HL-60/S4 (cell line): ENCODE measurements around the gene ARSG.

Experiments used
- in situ Hi-C: fragments of 300-500 bp; cut with MboI; formaldehyde crosslinking; loops from 2 replicates; pipeline ENCODE4 v1.14.3; 2022; ENCODE audit warnings: low sequenced_read_pairs

The ARSG gene

DNA sequence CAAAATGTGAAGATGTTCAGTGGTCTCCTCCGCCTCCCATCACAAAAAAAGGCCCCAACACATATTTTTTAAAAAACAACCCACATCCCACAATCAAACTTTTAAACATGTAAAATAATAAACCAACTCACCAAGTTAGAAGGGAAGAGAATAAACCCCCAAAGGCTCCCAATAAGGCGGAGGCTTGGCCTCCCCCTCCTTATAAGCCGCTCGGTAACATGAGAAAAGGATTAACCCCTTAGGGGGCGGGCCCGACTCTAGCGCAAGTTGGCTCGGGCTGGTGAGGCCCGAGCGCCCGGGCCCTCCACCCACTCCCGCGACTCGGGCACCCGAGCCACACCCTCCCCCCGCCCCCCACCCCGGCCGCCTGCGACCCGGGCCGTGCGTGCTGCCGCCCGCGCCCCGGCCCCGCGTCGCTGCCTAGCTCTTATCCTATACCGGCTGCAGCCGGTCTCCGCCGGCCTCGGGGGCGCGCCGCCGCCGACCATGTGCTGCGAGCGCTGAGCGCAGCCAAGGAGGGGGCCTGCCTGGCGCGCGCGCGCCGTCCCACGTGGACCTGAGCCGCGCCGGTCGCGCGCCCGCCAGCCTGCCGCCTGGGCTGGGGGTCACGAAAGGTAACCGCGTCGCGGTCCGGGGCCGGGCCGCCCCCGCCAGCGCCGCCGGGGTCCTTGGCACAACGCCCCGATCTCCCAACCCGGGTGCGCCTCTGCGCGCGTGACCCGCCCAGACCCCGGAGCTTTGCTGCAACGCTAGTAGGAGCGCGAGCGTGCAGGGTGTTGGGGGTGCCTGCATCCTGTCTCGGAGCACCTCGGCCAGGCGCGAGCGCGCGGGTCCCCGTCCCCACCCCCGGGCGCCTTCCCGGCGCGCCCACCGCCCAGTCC, at the start of gene ARSG, which contains the start of gene SLC16A6:
ARSG (plus strand) TSS at position 541 of the 881 bp plus-strand sequence. CDS start 15,999 bp downstream, outside the sequence.
SLC16A6 (minus strand) TSS at position 173 of the 881 bp plus-strand sequence. CDS start 12,807 bp downstream, outside the sequence.
- in situ Hi-C loops: no loop called here

GRCh38 chr17:68246271-68247028, 44.8 kb upstream of the ARSG start:
- in situ Hi-C loops: no loop called here

DNA sequence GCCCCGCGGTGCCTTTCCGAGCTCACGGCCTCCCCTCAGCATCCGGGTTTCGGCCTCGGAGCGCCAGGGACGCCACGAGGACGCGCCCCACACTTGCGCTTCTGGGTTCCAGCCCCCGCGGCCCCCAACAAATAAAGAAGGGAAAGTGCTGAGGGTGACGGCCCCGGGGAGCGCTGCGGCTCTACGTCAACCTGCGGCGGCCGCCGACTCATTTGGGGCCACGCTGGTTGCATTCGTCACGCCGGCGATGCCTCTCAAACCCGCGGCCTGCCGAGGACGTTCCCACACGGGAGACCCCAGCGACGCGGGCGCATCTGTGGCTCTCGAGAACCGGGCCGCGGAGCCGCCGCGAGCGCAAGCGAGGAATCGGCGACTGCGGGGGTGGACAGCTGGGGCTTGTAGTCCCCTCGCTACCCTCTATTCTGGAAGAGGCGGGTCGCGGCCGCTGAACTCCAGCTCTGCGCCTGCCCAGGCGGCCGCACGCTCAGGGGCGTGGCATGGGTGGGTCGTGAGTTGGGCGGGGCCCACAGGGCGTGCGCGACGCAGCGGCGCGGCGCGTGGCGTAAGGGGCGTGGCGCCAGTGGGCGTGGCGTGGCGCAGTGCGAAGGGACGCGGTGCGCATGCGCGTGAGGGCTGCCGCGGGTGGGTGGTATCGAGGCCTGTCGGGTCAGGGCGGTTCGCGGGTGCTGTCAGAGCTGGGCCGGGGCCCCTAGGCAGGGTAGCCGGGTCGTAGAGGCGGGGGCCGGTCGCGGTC, 43.7 kb upstream of the ARSG start, which contains the start of gene AMZ2:
AMZ2 (plus strand) TSS at position 599 of the 754 bp plus-strand sequence. CDS start 2,145 bp downstream, outside the sequence.
- in situ Hi-C loops: no loop called here

GRCh38 chr17:68248199-68248825, 43.0 kb upstream of the ARSG start:
- in situ Hi-C loops: no loop called here

- in situ Hi-C loops: no loop called here
These were observed 42.4 kb upstream of the ARSG start for GRCh38 chr17:68248891-68249290.

- in situ Hi-C loops: no loop called here
These were observed 41.9 kb upstream of the ARSG start for GRCh38 chr17:68249354-68249765.

DNA sequence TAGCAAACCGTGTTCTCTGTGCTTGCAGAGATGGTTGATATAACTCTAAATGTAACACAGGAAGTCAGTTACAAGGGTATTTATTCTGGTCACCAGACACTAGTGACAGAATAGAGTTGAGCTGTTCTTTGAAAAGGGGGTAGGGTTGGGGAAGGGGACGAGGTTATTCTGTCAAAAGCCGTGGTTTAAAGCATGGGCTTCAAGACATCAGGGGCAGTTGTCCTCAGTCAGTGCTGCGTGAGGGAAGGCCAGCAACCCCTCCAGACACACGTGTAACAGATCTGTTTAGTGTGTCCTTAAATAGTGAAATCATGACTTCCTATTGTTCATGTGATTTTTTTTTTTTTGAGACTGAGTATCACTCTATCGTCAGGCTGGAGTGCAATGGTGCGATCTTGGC, 37.9 kb upstream of the ARSG start:
- in situ Hi-C loops: loop anchor here (25.0 kb wide), 1 partner anchor 509 kb away; no protein-coding TSS in a partner anchor

DNA sequence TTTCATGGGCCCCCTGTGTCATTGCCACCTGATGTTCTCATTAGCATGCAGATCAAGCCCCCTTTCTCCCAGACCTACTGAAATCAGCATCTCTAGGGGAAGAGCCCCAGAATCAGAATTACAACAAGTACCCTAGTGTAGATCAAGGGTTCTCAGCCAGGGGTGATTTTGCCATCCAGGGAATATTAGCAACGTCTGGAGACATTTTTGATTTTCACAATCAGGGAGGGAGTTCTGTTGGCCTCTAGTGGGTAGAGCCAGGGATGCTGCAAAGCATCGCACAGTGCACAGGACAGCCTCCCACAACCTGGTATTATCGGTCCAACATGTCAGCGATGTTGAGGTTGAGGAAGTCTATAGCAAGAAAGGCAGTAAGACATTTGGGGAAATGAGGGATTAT, 36.1 kb upstream of the ARSG start:
- in situ Hi-C loops: loop anchor here (25.0 kb wide), 1 partner anchor 507 kb away; no protein-coding TSS in a partner anchor

GRCh38 chr17:68255731-68256538, 35.4 kb upstream of the ARSG start:
- in situ Hi-C loops: loop anchor here (25.0 kb wide), 1 partner anchor 506 kb away; no protein-coding TSS in a partner anchor

GRCh38 chr17:68256701-68257100, 34.6 kb upstream of the ARSG start:
- in situ Hi-C loops: loop anchor here (25.0 kb wide), 1 partner anchor 506 kb away; no protein-coding TSS in a partner anchor

DNA sequence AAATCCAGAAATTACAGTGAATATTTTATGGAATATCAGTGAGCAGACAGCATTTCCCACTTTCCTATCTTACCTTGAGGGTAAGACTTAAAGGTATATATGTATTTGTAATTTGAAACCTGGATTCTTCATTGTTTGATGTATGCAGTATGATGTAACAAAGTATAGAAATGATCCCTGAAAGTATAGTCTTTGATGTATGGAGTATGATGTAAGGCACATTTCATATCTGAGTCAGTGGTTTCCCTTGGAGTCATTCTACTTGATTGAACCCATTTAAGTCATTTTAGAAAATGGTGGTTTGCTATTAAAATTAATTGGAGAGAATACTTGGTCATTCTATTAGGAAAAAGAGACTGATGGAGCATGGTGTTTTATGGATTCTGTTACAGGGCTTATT, 33.4 kb upstream of the ARSG start:
- in situ Hi-C loops: loop anchor here (25.0 kb wide), 1 partner anchor 504 kb away; no protein-coding TSS in a partner anchor

DNA sequence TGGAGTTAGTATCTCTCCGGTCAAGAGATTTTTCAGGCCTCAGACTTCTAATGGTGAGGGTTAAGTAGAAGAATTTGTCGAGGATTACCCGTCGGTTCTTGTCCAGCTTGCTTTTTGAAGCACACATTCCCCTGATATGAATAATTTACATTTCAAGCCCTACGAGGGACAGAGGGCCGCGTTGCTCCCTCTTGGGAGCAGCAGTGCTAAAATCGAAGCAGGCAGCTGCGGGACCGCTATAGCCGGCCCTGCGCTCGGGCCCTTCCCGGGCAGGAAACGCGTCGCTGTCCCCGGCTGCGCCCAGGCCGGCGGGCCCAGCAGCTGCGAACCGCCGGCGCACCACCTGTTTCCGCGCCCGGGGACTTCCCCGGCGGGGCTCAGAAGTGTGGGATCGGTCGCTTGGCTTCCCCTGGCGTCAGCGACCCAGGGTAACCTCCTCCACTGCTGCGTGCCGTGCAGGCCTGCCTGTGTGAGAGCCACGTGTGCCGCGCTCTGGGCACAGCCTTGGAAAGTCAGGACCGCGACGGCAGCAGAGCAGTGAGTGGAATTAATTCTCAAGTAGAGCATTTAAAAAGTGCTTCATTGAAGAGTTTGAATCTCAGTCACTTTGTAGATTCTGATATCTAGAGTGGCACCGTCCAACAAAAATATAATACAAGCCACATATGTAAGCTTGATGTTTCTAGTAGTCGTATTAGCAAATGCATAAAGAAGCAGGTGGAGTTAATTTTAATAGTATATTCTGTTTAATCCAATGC, 32.2 kb upstream of the ARSG start:
- in situ Hi-C loops: loop anchor here (25.0 kb wide), 1 partner anchor 503 kb away; no protein-coding TSS in a partner anchor

- in situ Hi-C loops: loop anchor here (25.0 kb wide), 1 partner anchor 503 kb away; no protein-coding TSS in a partner anchor
These were observed 31.7 kb upstream of the ARSG start for GRCh38 chr17:68259648-68259951.

- in situ Hi-C loops: loop anchor here (10.0 to 25.0 kb wide), 2 partner anchors 175 to 502 kb away; no protein-coding TSS in a partner anchor
These were observed 31.1 kb upstream of the ARSG start for GRCh38 chr17:68260051-68260762.

DNA sequence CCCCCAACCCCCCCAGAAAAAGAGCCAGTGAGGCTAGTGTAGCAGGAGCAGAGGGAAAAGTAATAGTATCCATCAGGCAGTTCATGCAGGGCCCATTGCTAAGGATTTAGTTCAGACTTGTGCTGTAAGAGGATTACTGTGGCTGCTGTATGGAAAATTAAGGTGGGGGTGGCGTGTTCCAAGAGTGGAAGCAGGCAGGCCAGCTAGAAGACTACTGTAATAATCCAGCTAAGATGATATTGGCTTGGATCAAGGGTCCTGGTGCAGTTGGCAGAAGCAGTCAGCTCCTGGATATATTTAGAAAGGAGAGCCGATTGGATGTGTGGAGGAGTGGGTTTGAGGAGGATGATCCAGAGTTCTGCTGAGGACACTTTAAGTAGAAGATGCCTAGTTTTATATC, 28.8 kb upstream of the ARSG start:
- in situ Hi-C loops: loop anchor here (10.0 to 25.0 kb wide), 2 partner anchors 172 to 500 kb away; no protein-coding TSS in a partner anchor

- in situ Hi-C loops: loop anchor here (10.0 to 25.0 kb wide), 2 partner anchors 172 to 499 kb away; no protein-coding TSS in a partner anchor
These were observed 28.1 kb upstream of the ARSG start for GRCh38 chr17:68263101-68263681.

- in situ Hi-C loops: loop anchor here (10.0 to 25.0 kb wide), 2 partner anchors 169 to 496 kb away; no protein-coding TSS in a partner anchor
These were observed 25.5 kb upstream of the ARSG start for GRCh38 chr17:68265833-68266232.
